GM23338 (cell line): ENCODE data around the gene QRFPR. TPM values are rescaled to one million over a fixed set of nuclear protein-coding genes. Genes with fewer than 3 reads are reported as not detected.

Experiments used
- ATAC-seq: fragments of 200-7000 bp; cut with Tn5 transposase; 3 replicates; pipeline ENCODE4 v1.9.1; 2020
- DNase-seq: peaks from one replicate; pipeline ENCODE4 v3.0.0-alpha.2; 2015; ENCODE audit warnings: low spot score
- H2AFZ ChIP-seq: fragments of 200-600 bp; sonication (generic); 2 replicates; pipeline ENCODE4 v1.8.0; 2016; ENCODE audit warnings: antibody characterized with exemption, mild to moderate bottlenecking, moderate library complexity
- H3F3A ChIP-seq: fragments of 200-600 bp; sonication (generic); replicated peaks from 2 replicates; pipeline ENCODE4 v1.8.0; 2017; ENCODE audit warnings: antibody characterized with exemption, mixed run types, low read depth
- H3K27ac ChIP-seq: fragments of 200-600 bp; sonication (generic); 2 replicates; pipeline ENCODE4 v1.6.1; 2016; ENCODE audit warnings: low read depth
- H3K27me3 ChIP-seq: fragments of 200-600 bp; sonication (generic); 2 replicates; pipeline ENCODE4 v1.8.0; 2016; ENCODE audit warnings: mild to moderate bottlenecking, mixed run types, moderate library complexity; ENCODE audit not compliant: insufficient read depth
- H3K36me3 ChIP-seq: fragments of 200-600 bp; sonication (generic); 2 replicates; pipeline ENCODE4 v1.8.0; 2016; ENCODE audit warnings: mild to moderate bottlenecking; ENCODE audit not compliant: insufficient read depth
- H3K4me1 ChIP-seq: fragments of 200-600 bp; sonication (generic); 2 replicates; pipeline ENCODE4 v1.8.0; 2016; ENCODE audit warnings: mild to moderate bottlenecking, moderate library complexity; ENCODE audit not compliant: insufficient read depth
- H3K4me2 ChIP-seq: fragments of 200-600 bp; sonication (generic); 2 replicates; pipeline ENCODE4 v1.7.1; 2017; ENCODE audit warnings: mixed run types
- H3K4me3 ChIP-seq: fragments of 200-600 bp; sonication (generic); 2 replicates; pipeline ENCODE4 v1.6.1; 2016; ENCODE audit warnings: mixed run types
- H3K79me2 ChIP-seq: fragments of 200-600 bp; sonication (generic); replicated peaks from 2 replicates; pipeline ENCODE4 v1.8.0; 2017; ENCODE audit warnings: mild to moderate bottlenecking; ENCODE audit not compliant: insufficient read depth
- H3K9me2 ChIP-seq: fragments of 200-600 bp; sonication (generic); 2 replicates; pipeline ENCODE4 v1.8.0; 2017; ENCODE audit not compliant: insufficient read depth
- H4K20me1 ChIP-seq: fragments of 200-600 bp; sonication (generic); replicated peaks from 2 replicates; pipeline ENCODE4 v1.8.0; 2017; ENCODE audit warnings: mild to moderate bottlenecking; ENCODE audit not compliant: insufficient read depth
- H3K27ac Mint-ChIP-seq: 2 replicates; pipeline ENCODE4 v1.8.0; 2020; ENCODE audit warnings: inconsistent platforms, mild to moderate bottlenecking, moderate library complexity, mixed read lengths
- H3K27me3 Mint-ChIP-seq: 3 replicates; pipeline ENCODE4 v1.8.0; 2022; ENCODE audit warnings: low read depth, mild to moderate bottlenecking, moderate library complexity, mixed read lengths, inconsistent platforms; ENCODE audit not compliant: insufficient read depth, poor library complexity
- H3K36me3 Mint-ChIP-seq: 3 replicates; pipeline ENCODE4 v1.8.0; 2021; ENCODE audit warnings: low read depth, mild to moderate bottlenecking, inconsistent platforms, moderate library complexity, mixed read lengths
- H3K4me1 Mint-ChIP-seq: 3 replicates; pipeline ENCODE4 v1.8.0; 2020; ENCODE audit warnings: mild to moderate bottlenecking, inconsistent platforms, mixed read lengths
- H3K4me3 Mint-ChIP-seq: 3 replicates; pipeline ENCODE4 v1.8.0; 2021; ENCODE audit warnings: moderate library complexity, mild to moderate bottlenecking, inconsistent platforms, mixed read lengths
- H3K9me3 Mint-ChIP-seq: 3 replicates; pipeline ENCODE4 v1.8.0; 2020; ENCODE audit warnings: moderate library complexity, mild to moderate bottlenecking, inconsistent platforms, mixed read lengths
- CREB1 ChIP-seq: fragments of 250-450 bp; sonication (Bioruptor Pico); IDR thresholded peaks from 2 replicates; pipeline ENCODE4 v1.5.0; 2020; ENCODE audit warnings: low read depth, mild to moderate bottlenecking, moderate library complexity
- EZH2phosphoT487 ChIP-seq: fragments of 200-600 bp; sonication (generic); IDR thresholded peaks from one replicate; pipeline ENCODE4 v1.8.1; 2018; ENCODE audit warnings: antibody characterized with exemption; ENCODE audit not compliant: unreplicated experiment
- JUNB ChIP-seq: IDR thresholded peaks from one replicate; pipeline ENCODE4 v1.6.1; 2016; ENCODE audit warnings: antibody characterized with exemption; ENCODE audit not compliant: unreplicated experiment
- NANOG ChIP-seq: IDR thresholded peaks from 2 replicates; pipeline ENCODE4 v1.6.1; 2016; ENCODE audit warnings: antibody characterized with exemption, borderline replicate concordance
- REST ChIP-seq: IDR thresholded peaks from one replicate; pipeline ENCODE4 v1.6.1; 2018; ENCODE audit warnings: antibody characterized with exemption; ENCODE audit not compliant: unreplicated experiment
- ZNF331 ChIP-seq: fragments of 250-450 bp; sonication (Bioruptor Pico); IDR thresholded peaks from 2 replicates; pipeline ENCODE4 v1.5.0; 2020; ENCODE audit warnings: low read depth, mild to moderate bottlenecking, moderate library complexity
- ZNF462 ChIP-seq: fragments of 250-450 bp; sonication (Bioruptor Pico); IDR thresholded peaks from 2 replicates; pipeline ENCODE4 v1.5.0; 2020; ENCODE audit warnings: mild to moderate bottlenecking, moderate library complexity
- polyA plus RNA-seq: library from polyadenylated mRNA; unstranded; fragments of >200 nt; fragmentation: Nextera tagmentation; extraction: Ambion mirVana; gene quantifications from 2 replicates; pipeline ENCODE4 v1.2.1, GENCODE V29; 2016
- total RNA-seq: library from RNA; depleted of rRNA; stranded (reverse); fragments of >200 nt; shearing (Covaris generic); gene quantifications from 2 replicates; pipeline ENCODE4 v1.2.3, GENCODE V29; 2014

The QRFPR gene
- total and polyA plus RNA-seq, 2 experiments from 2014 or later: 0.27 to 1.3 TPM

GRCh38 chr4:121379276-121379675, 1.5 kb downstream of the QRFPR start (continued):
- TF ChIP-seq ZNF462 (CRISPR knock-in tag) (no peak), REST (no peak), CREB1 (CRISPR knock-in tag) (no peak), ZNF331 (CRISPR knock-in tag) (no peak)

- Mint-ChIP-seq H3K27ac (no peak overlapping the region), H3K4me1 (peaks cover 12% of the 10 kb centered on the region), H3K9me3 (no peaks in the 10 kb centered on the region; the same call in 2 of the 3 replicates), H3K4me3 (no peak overlapping the region), H3K36me3 (no peaks in the 10 kb centered on the region; the same call in 2 of the 3 replicates), H3K27me3 (peaks cover 26% of the 10 kb centered on the region)
- Histone ChIP-seq H3K9me2 (no peaks in the 10 kb centered on the region), H3K27me3 (peaks cover 40% of the 10 kb centered on the region), H3K27ac (no peak overlapping the region), H3F3A (no peaks in the 10 kb centered on the region), H4K20me1 (no peaks in the 10 kb centered on the region), H3K4me2 (no peak overlapping the region), H3K4me3 (no peak overlapping the region), H3K4me1 (no peaks in the 10 kb centered on the region), H2AFZ (no peak overlapping the region), H3K36me3 (no peaks in the 10 kb centered on the region), H3K79me2 (no peaks in the 10 kb centered on the region)
- DNase-seq (no peak), ATAC-seq (no peak)
- TF ChIP-seq EZH2phosphoT487 (no peak), CREB1 (CRISPR knock-in tag) (no peak), NANOG (no peak), REST (no peak), JUNB (no peak)
Measured at GRCh38 chr4:121377076-121377475, 3.7 kb downstream of the QRFPR start.
